Keratinocyte (primary cell): Measurements from ENCODE around the gene CACNA1H. TPM values are rescaled to one million over a fixed set of nuclear protein-coding genes. Genes with fewer than 3 reads are reported as not detected.

Source experiments
- DNase-seq: peaks from one replicate; pipeline ENCODE4 v3.0.0-alpha.2; 2011; ENCODE audit warnings: low read depth, missing footprints, low spot score
- FAIRE-seq: peaks from 2 replicates; lab custom pipeline; 2011; peaks lifted over from hg19 to GRCh38; lab: Jason Lieb, UNC
- H2AFZ ChIP-seq: 2 replicates; pipeline ENCODE4 v1.6.0; 2012; ENCODE audit warnings: low read length, control low read depth, inconsistent platforms; ENCODE audit not compliant: control insufficient read depth
- H3K27ac ChIP-seq: 2 replicates; pipeline ENCODE4 v1.5.1; 2011; ENCODE audit warnings: low read length; ENCODE audit not compliant: control insufficient read depth, insufficient read depth
- H3K27me3 ChIP-seq: 3 replicates; pipeline ENCODE4 v1.6.0; 2011; ENCODE audit warnings: low read length; ENCODE audit not compliant: control insufficient read depth, insufficient read depth; ENCODE audit errors: extremely low read depth
- H3K36me3 ChIP-seq, 2 experiments: 2 replicates in 1 of 2; 3 replicates in 1 of 2; pipeline ENCODE4 v1.5.1; 2011; ENCODE audit warnings: low read length in 2 of 2, mild to moderate bottlenecking in 1 of 2; ENCODE audit not compliant: control insufficient read depth in 2 of 2, insufficient read depth in 2 of 2; ENCODE audit errors: extremely low read depth in 1 of 2
- H3K4me1 ChIP-seq: 3 replicates; pipeline ENCODE4 v1.5.1; 2011; ENCODE audit warnings: low read length; ENCODE audit not compliant: control insufficient read depth, insufficient read depth; ENCODE audit errors: extremely low read depth
- H3K4me2 ChIP-seq: 3 replicates; pipeline ENCODE4 v1.6.0; 2011; ENCODE audit warnings: low read depth, low read length; ENCODE audit not compliant: control insufficient read depth, insufficient read depth; ENCODE audit errors: extremely low read depth
- H3K4me3 ChIP-seq, 3 experiments: fragments of 200-600 bp in 1 of 3; sonication (generic) in 1 of 3; 2 replicates in 2 of 3; 3 replicates in 1 of 3; pipeline ENCODE4 v1.5.1; 2011 to 2016; ENCODE audit warnings: low read length in 3 of 3, mild to moderate bottlenecking in 3 of 3, control low read depth in 2 of 3, inconsistent platforms in 1 of 3, low read depth in 1 of 3, mixed read lengths in 1 of 3, mixed run types in 1 of 3, moderate library complexity in 1 of 3; ENCODE audit not compliant: control insufficient read depth in 2 of 3, insufficient read depth in 2 of 3; ENCODE audit errors: extremely low read depth in 1 of 3
- H3K79me2 ChIP-seq: 2 replicates; pipeline ENCODE4 v1.6.0; 2012; ENCODE audit warnings: low read length; ENCODE audit not compliant: control insufficient read depth, insufficient read depth
- H3K9ac ChIP-seq: 3 replicates; pipeline ENCODE4 v1.6.0; 2011; ENCODE audit warnings: low read length; ENCODE audit not compliant: control insufficient read depth, insufficient read depth; ENCODE audit errors: extremely low read depth
- H3K9me1 ChIP-seq: 3 replicates; pipeline ENCODE4 v1.6.0; 2011; ENCODE audit warnings: low read length; ENCODE audit not compliant: control insufficient read depth, insufficient read depth; ENCODE audit errors: extremely low read depth
- H3K9me3 ChIP-seq: 2 replicates; pipeline ENCODE4 v1.5.1; 2012; ENCODE audit warnings: low read depth, low read length; ENCODE audit not compliant: control insufficient read depth
- H4K20me1 ChIP-seq: 3 replicates; pipeline ENCODE4 v1.6.0; 2011; ENCODE audit warnings: low read length; ENCODE audit not compliant: control insufficient read depth, insufficient read depth; ENCODE audit errors: extremely low read depth
- CTCF ChIP-seq, 3 experiments: IDR thresholded peaks in 1 of 3; conservative IDR thresholded peaks in 1 of 3; optimal IDR thresholded peaks in 1 of 3; 2 replicates in 2 of 3; 3 replicates in 1 of 3; pipeline versions ENCODE3 to v1.5.1; 2011; ENCODE audit warnings: low read length in 3 of 3, mild to moderate bottlenecking in 3 of 3, moderate library complexity in 2 of 3, control low read depth in 1 of 3, inconsistent platforms in 1 of 3; ENCODE audit not compliant: insufficient read depth in 2 of 3; ENCODE audit errors: extremely low read depth in 1 of 3
- EZH2 ChIP-seq: IDR thresholded peaks from one replicate; pipeline ENCODE4 v1.6.1; 2012; ENCODE audit warnings: inconsistent platforms, mild to moderate bottlenecking, low read length, moderate library complexity
- dilution Hi-C: fragments of 300-500 bp; cut with MboI; formaldehyde crosslinking; loops from one replicate; pipeline ENCODE4 v1.7.0; 2020; ENCODE audit warnings: low sequenced_read_pairs; ENCODE audit not compliant: extremely low pct_ligation_motif_present
- polyA plus RNA-seq, 5 experiments: library from polyadenylated mRNA; depleted of rRNA in 3 of 5; stranded (reverse) in 3 of 5; stranded (forward) in 1 of 5; unstranded in 1 of 5; fragments of >200 nt; gene quantifications; 1 replicate in 1 of 5; 2 replicates in 3 of 5; 3 replicates in 1 of 5; pipeline versions ENCODE4 v1.2.1 to v1.2.3, GENCODE V29; 2011 to 2012; ENCODE audit warnings: missing spikeins in 2 of 5, low read depth in 1 of 5, low replicate concordance in 1 of 5

The CACNA1H gene
- polyA plus RNA-seq, 1 donor (not counting 4 experiments of a cell fraction or from before 2014, with no cell fraction given) = not detected

- Histone ChIP-seq H3K9me3 (peaks cover 4% of the 10 kb centered on the region), H3K9ac (no peak overlapping the region), H3K79me2 (no peaks in the 10 kb centered on the region), H3K4me2 (no peak overlapping the region), H3K4me3 (no peak overlapping the region), H4K20me1 (no peaks in the 10 kb centered on the region), H3K4me1 (no peaks in the 10 kb centered on the region), H2AFZ (no peak overlapping the region), H3K27ac (no peak overlapping the region), H3K27me3 (no peaks in the 10 kb centered on the region), H3K9me1 (no peaks in the 10 kb centered on the region), H3K36me3 (no peaks in the 10 kb centered on the region)
- dilution Hi-C loops = no loop called here
- DNase-seq = no peak
- no peak for TF ChIP-seq EZH2
- TF ChIP-seq CTCF (optimal IDR thresholded peaks at IDR 0.05 in 1 of 3, IDR thresholded peaks at IDR 0.05 in 1 of 3, conservative IDR thresholded peaks at IDR 0.05 in 1 of 3; ENCODE audit: extremely low read depth in 1 of 3, insufficient read depth in 2 of 3, low read length in 3 of 3) = no peak
- no peak for FAIRE-seq
Observed at GRCh38 chr16:1195393-1195666, 42.4 kb downstream of the CACNA1H start.

GRCh38 chr16:1196494-1196893 is 43.6 kb downstream of the CACNA1H start:
- Histone ChIP-seq H3K9ac (no peak overlapping the region), H3K27me3 (no peaks in the 10 kb centered on the region), H3K4me2 (no peak overlapping the region), H2AFZ (no peak overlapping the region), H3K36me3 (no peaks in the 10 kb centered on the region), H3K4me3 (no peak overlapping the region), H4K20me1 (no peaks in the 10 kb centered on the region), H3K9me1 (no peaks in the 10 kb centered on the region), H3K79me2 (no peaks in the 10 kb centered on the region), H3K27ac (no peak overlapping the region), H3K9me3 (peaks cover 4% of the 10 kb centered on the region), H3K4me1 (no peaks in the 10 kb centered on the region)
- dilution Hi-C loops = no loop called here
- no peak for DNase-seq
- TF ChIP-seq EZH2 (no peak), CTCF (optimal IDR thresholded peaks at IDR 0.05 in 1 of 3, IDR thresholded peaks at IDR 0.05 in 1 of 3, conservative IDR thresholded peaks at IDR 0.05 in 1 of 3; ENCODE audit: extremely low read depth in 1 of 3, insufficient read depth in 2 of 3, low read length in 3 of 3) (no peak)
- no peak for FAIRE-seq
